ENCODE measurements around the gene DDX31.

DNA sequence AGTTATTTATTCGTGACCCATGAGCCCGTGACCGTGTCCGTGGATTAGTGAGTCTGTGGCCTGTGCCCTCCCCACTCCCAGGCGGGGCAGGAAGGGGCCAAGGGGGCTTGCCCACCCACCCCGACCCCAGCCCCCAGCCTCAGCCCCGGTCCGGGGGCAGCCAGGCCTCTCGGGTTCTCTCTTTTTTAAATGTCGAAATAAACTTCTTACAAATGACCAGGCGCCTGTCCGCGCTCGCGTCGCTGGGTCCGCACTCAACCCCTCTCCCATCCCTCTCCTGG lies 79.8 kb downstream of the DDX31 start:
- TF ChIP-seq, protein P1, sequence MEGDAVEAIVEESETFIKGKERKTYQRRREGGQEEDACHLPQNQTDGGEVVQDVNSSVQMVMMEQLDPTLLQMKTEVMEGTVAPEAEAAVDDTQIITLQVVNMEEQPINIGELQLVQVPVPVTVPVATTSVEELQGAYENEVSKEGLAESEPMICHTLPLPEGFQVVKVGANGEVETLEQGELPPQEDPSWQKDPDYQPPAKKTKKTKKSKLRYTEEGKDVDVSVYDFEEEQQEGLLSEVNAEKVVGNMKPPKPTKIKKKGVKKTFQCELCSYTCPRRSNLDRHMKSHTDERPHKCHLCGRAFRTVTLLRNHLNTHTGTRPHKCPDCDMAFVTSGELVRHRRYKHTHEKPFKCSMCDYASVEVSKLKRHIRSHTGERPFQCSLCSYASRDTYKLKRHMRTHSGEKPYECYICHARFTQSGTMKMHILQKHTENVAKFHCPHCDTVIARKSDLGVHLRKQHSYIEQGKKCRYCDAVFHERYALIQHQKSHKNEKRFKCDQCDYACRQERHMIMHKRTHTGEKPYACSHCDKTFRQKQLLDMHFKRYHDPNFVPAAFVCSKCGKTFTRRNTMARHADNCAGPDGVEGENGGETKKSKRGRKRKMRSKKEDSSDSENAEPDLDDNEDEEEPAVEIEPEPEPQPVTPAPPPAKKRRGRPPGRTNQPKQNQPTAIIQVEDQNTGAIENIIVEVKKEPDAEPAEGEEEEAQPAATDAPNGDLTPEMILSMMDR (IDR thresholded peaks at IDR 0.05) = no peak
- no peak for TF ChIP-seq EZH2 (IDR thresholded peaks at IDR 0.05; ENCODE audit: borderline replicate concordance, insufficient read depth, low read depth, low read length, poor library complexity, severe bottlenecking)
